Epithelial cell of prostate (primary cell): ENCODE measurements around the gene SUSD1.
"Not testable (repeated sequence)": the region's sequence is repeated elsewhere in the genome, so short reads cannot be mapped to it uniquely, and the experiment has no call there.

Source experiments
- DNase-seq: peaks from one replicate; pipeline ENCODE4 v3.0.0-alpha.2; 2011; ENCODE audit warnings: low read depth, low spot score
- H3K27ac ChIP-seq: fragments of 450-650 bp; 2 replicates; pipeline ENCODE4 v1.5.1; 2017; ENCODE audit warnings: mild to moderate bottlenecking

SUSD1 gene

GRCh38 chr9:112074250-112075008 is 100.7 kb downstream of the SUSD1 start:
- H3K27ac ChIP-seq, result no peak overlapping the region
- DNase-seq, result no peak

- H3K27ac ChIP-seq, DNase-seq: not testable (repeated sequence)
These were observed 101.4 kb downstream of the SUSD1 start for GRCh38 chr9:112073639-112074173.

GRCh38 chr9:112072721-112073638 is 102.1 kb downstream of the SUSD1 start:
- no peak for DNase-seq

GRCh38 chr9:112069318-112070169 is 105.6 kb downstream of the SUSD1 start:
- H3K27ac ChIP-seq, result peak overlapping the region; percentile 41
- DNase-seq, result no peak

More at GRCh38 chr9:112072721-112073638, 102.1 kb downstream of the SUSD1 start:
- H3K27ac ChIP-seq, result no peak overlapping the region

- peak; percentile 89 for DNase-seq
- H3K27ac ChIP-seq, result peak overlapping the region; percentile 88
These were observed 109.1 kb downstream of the SUSD1 start for GRCh38 chr9:112065806-112066606.

- no peak for DNase-seq
- H3K27ac ChIP-seq, result peak overlapping the region; percentile 88
These were observed 110.2 kb downstream of the SUSD1 start for GRCh38 chr9:112064871-112065270.

GRCh38 chr9:112063586-112063985 is 111.5 kb downstream of the SUSD1 start:
- H3K27ac ChIP-seq, result no peak overlapping the region
- no peak for DNase-seq

GRCh38 chr9:112063151-112063550 is 111.9 kb downstream of the SUSD1 start:
- no peak for DNase-seq
- no peak overlapping the region for H3K27ac ChIP-seq

GRCh38 chr9:112061152-112061740 is 113.9 kb downstream of the SUSD1 start:
- peak; percentile 85 for DNase-seq
- peak overlapping the region; percentile 90 for H3K27ac ChIP-seq

- peak overlapping the region; percentile 90 for H3K27ac ChIP-seq
- no peak for DNase-seq
These were observed 115.2 kb downstream of the SUSD1 start for GRCh38 chr9:112059966-112060320.

GRCh38 chr9:112059145-112059965 is 115.7 kb downstream of the SUSD1 start:
- H3K27ac ChIP-seq, result peak overlapping the region; percentile 90
- DNase-seq, result peak; percentile 87

- no peak overlapping the region for H3K27ac ChIP-seq
- no peak for DNase-seq
These were observed 118.1 kb downstream of the SUSD1 start for GRCh38 chr9:112056996-112057395.

- H3K27ac ChIP-seq, result no peak overlapping the region
- no peak for DNase-seq
These were observed 120.2 kb downstream of the SUSD1 start for GRCh38 chr9:112054916-112055315.

GRCh38 chr9:112051812-112052211 is 123.3 kb downstream of the SUSD1 start:
- H3K27ac ChIP-seq, result no peak overlapping the region
- DNase-seq, result no peak

GRCh38 chr9:112050544-112051475 is 124.3 kb downstream of the SUSD1 start:
- no peak for DNase-seq
- H3K27ac ChIP-seq, result no peak overlapping the region

- no peak overlapping the region for H3K27ac ChIP-seq
- no peak for DNase-seq
These were observed 125.1 kb downstream of the SUSD1 start for GRCh38 chr9:112049811-112050516.
